Dermis blood vessel endothelial cell (primary cell): Measurements from ENCODE around the gene GPATCH4. TPM values are rescaled to one million over a fixed set of nuclear protein-coding genes. Genes with fewer than 3 reads are reported as not detected.
"Not testable (repeated sequence)": the region's sequence is repeated elsewhere in the genome, so short reads cannot be mapped to it uniquely, and the experiment has no call there.

Experiments
- DNase-seq: peaks from one replicate; pipeline ENCODE4 v3.0.0; 2010
- total RNA-seq: library from RNA; depleted of rRNA; stranded (reverse); fragments of >200 nt; gene quantifications from 2 replicates; pipeline ENCODE4 v1.2.3, GENCODE V29; 2014

The GPATCH4 gene
- total RNA-seq: 16.7 and 28.2 TPM in 2 replicates

- peak; percentile 92 for DNase-seq
These were observed at the start of gene GPATCH4 for GRCh38 chr1:156601122-156601830. GPATCH4 (minus strand) TSS chr1:156601479.

- DNase-seq: no peak
These were observed 47.7 kb upstream of the GPATCH4 start for GRCh38 chr1:156648951-156649350.

- no peak for DNase-seq
These were observed 47.2 kb upstream of the GPATCH4 start for GRCh38 chr1:156648496-156648895.

GRCh38 chr1:156647351-156647750 is 46.1 kb upstream of the GPATCH4 start:
- no peak for DNase-seq

GRCh38 chr1:156646738-156647211 is 45.5 kb upstream of the GPATCH4 start:
- DNase-seq: no peak

GRCh38 chr1:156645666-156646065 is 44.4 kb upstream of the GPATCH4 start:
- no peak for DNase-seq

- DNase-seq: no peak
These were observed 43.8 kb upstream of the GPATCH4 start for GRCh38 chr1:156645056-156645455.

GRCh38 chr1:156644640-156645039 is 43.4 kb upstream of the GPATCH4 start:
- no peak for DNase-seq

GRCh38 chr1:156644146-156644545 is 42.9 kb upstream of the GPATCH4 start:
- DNase-seq: no peak

- DNase-seq: no peak
These were observed 42.5 kb upstream of the GPATCH4 start for GRCh38 chr1:156643778-156644092.

- no peak for DNase-seq
These were observed 41.9 kb upstream of the GPATCH4 start for GRCh38 chr1:156643049-156643777.

- no peak for DNase-seq
These were observed 41.2 kb upstream of the GPATCH4 start for GRCh38 chr1:156642265-156643048.

GRCh38 chr1:156641761-156642264 is 40.5 kb upstream of the GPATCH4 start, which contains the start of gene BCAN:
BCAN (plus strand) TSS chr1:156642117; CDS start chr1:156646055, 3,938 bp downstream.
- no peak for DNase-seq

GRCh38 chr1:156640842-156641706 is 39.8 kb upstream of the GPATCH4 start:
- DNase-seq: no peak

- no peak for DNase-seq
These were observed 38.4 kb upstream of the GPATCH4 start for GRCh38 chr1:156639601-156640101.

- no peak for DNase-seq
These were observed 37.1 kb upstream of the GPATCH4 start for GRCh38 chr1:156638189-156638985.

GRCh38 chr1:156632355-156632754 is 31.1 kb upstream of the GPATCH4 start:
- no peak for DNase-seq

- DNase-seq: not testable (repeated sequence)
These were observed 29.9 kb upstream of the GPATCH4 start for GRCh38 chr1:156631152-156631551.

GRCh38 chr1:156629823-156630449 is 28.7 kb upstream of the GPATCH4 start:
- DNase-seq: no peak

- peak; percentile 82 for DNase-seq
These were observed 26.1 kb upstream of the GPATCH4 start for GRCh38 chr1:156627313-156627880.
